DND-41 (cell line): ENCODE measurements around the gene MRPS18A.

Experiments
- EZH2 ChIP-seq: IDR thresholded peaks from 3 replicates; pipeline ENCODE4 v1.6.1; 2012; ENCODE audit warnings: borderline replicate concordance, low read depth, mild to moderate bottlenecking, moderate library complexity, low read length, inconsistent platforms; ENCODE audit not compliant: severe bottlenecking
- TF ChIP-seq, protein P1 (sequence below): IDR thresholded peaks from 2 replicates; pipeline ENCODE4 v1.5.1; 2012; ENCODE audit warnings: borderline replicate concordance, low read length, moderate library complexity, mild to moderate bottlenecking; ENCODE audit not compliant: poor library complexity, severe bottlenecking; ENCODE audit errors: extremely low read depth

DNA sequence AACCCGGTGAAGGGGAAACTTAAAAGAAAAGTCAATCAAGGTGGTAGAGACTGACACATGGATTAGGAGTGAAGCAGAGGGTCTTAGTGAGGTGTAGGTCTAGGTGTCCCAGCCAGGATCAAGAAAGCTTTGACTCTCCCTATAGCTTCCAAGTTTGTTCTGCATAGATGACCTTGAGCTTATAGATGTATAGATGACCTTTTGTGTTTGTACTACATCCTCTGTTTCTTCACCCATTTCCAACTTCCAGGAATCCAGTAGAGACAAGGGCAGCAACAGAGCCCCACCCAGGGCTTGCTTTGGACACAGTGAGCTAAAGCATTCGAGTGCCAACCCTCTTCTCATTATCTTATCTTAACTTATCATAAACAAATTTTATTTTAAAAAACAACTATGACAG is 1.8 kb upstream of the MRPS18A start:
- no peak for TF ChIP-seq EZH2
- TF ChIP-seq, protein P1, sequence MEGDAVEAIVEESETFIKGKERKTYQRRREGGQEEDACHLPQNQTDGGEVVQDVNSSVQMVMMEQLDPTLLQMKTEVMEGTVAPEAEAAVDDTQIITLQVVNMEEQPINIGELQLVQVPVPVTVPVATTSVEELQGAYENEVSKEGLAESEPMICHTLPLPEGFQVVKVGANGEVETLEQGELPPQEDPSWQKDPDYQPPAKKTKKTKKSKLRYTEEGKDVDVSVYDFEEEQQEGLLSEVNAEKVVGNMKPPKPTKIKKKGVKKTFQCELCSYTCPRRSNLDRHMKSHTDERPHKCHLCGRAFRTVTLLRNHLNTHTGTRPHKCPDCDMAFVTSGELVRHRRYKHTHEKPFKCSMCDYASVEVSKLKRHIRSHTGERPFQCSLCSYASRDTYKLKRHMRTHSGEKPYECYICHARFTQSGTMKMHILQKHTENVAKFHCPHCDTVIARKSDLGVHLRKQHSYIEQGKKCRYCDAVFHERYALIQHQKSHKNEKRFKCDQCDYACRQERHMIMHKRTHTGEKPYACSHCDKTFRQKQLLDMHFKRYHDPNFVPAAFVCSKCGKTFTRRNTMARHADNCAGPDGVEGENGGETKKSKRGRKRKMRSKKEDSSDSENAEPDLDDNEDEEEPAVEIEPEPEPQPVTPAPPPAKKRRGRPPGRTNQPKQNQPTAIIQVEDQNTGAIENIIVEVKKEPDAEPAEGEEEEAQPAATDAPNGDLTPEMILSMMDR: no peak
